ENCODE data around the gene GPR137B.

DNA sequence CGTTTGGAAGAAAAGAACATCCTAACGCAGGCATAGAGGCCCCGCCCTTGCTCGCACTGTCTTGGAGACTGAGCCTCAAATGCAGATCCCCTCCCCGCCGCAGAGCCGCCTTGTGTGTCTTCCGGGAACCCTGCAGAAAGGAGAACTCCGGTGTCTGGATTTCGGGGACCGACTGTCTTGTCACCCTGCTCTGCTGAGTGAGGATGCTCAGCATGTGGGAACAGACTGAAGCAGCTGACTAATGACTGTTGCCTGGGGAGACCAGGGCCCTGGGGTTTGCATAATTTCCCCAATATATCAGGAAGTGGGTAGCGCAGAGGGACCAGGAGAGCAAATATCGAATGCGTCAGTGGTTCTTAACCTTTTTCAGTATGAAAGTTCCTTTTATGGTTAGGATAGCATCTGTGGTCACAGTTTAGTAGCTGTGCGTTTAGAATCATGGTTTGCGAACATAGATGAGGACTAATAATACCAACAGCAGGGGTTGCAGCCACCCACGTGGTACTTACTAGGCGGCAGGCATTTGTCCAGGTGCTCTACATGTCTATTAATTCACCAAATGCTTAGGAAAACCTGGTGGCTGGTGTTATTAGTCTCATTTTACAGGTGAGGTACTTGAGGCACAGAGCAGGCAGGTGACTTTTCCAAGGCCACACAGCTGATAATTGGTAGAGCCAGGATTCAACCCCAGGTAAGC lies 14.3 kb downstream of the GPR137B start:
- TF ChIP-seq POLR2A (IDR thresholded peaks at IDR 0.05; ENCODE audit: low read depth, low read length) (peak; percentile 62; the same call in 1 of the 2 replicates), POLR2AphosphoS5 (IDR thresholded peaks at IDR 0.05; ENCODE audit: low read depth, low read length) (peak; percentile 85), TAF1 (IDR thresholded peaks at IDR 0.05; ENCODE audit: low read depth, low read length) (peak; percentile 24; the same call in 1 of the 2 replicates), PAX5 (IDR thresholded peaks at IDR 0.05; ENCODE audit: insufficient read depth, low read length, severe bottlenecking) (peak; percentile 4), POU2F2 (IDR thresholded peaks at IDR 0.05; ENCODE audit: low read depth, low read length) (peak; percentile 100), SPI1 (IDR thresholded peaks at IDR 0.05; ENCODE audit: low read depth, low read length) (peak; percentile 86)

Data from GM12891 (cell line).